ENCODE data around the gene ACTG2. TPM values are rescaled to one million over a fixed set of nuclear protein-coding genes. Genes with fewer than 3 reads are reported as not detected.
A peak's percentile ranks its signal among the peaks of the same experiment; 100 is the strongest.

ACTG2 gene
- total RNA-seq, 6 experiments from 2014 or later: 0.17 to 2.3 (median 2.1) TPM

DNA sequence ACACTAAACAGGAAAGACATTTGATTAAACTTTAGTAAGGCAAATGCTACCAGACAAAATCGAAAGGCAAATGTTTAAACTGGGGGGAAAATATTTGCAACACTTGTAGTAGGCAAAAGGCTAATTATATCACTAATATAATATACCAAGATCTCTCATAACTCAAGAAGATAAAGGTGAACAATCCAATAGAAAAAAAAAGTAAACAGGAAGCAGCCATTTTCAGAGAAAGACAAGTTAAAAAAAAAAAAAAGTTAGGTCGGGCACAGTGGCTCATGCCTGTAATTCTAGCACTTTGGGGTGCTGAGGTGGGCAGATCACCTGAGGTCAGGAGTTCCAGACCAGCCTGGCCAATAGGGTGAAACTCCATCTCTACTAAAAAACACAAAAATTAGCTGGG lies 4.4 kb upstream of the ACTG2 start:
- no peak overlapping the region for H3K4me3 Mint-ChIP-seq
- H3K4me1 Mint-ChIP-seq (ENCODE audit: low read depth): peaks cover 17% of the 10 kb centered on the region
- no peaks in the 10 kb centered on the region for H3K9me3 Mint-ChIP-seq
- peaks cover 36% of the 10 kb centered on the region for H3K27me3 Mint-ChIP-seq (ENCODE audit: insufficient read depth)
- TF ChIP-seq, protein P1, sequence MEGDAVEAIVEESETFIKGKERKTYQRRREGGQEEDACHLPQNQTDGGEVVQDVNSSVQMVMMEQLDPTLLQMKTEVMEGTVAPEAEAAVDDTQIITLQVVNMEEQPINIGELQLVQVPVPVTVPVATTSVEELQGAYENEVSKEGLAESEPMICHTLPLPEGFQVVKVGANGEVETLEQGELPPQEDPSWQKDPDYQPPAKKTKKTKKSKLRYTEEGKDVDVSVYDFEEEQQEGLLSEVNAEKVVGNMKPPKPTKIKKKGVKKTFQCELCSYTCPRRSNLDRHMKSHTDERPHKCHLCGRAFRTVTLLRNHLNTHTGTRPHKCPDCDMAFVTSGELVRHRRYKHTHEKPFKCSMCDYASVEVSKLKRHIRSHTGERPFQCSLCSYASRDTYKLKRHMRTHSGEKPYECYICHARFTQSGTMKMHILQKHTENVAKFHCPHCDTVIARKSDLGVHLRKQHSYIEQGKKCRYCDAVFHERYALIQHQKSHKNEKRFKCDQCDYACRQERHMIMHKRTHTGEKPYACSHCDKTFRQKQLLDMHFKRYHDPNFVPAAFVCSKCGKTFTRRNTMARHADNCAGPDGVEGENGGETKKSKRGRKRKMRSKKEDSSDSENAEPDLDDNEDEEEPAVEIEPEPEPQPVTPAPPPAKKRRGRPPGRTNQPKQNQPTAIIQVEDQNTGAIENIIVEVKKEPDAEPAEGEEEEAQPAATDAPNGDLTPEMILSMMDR (IDR thresholded peaks at IDR 0.05): no peak
- H3K36me3 Mint-ChIP-seq (ENCODE audit: low read depth): no peaks in the 10 kb centered on the region
- DNase-seq: no peak
- no peak overlapping the region for H3K27ac Mint-ChIP-seq

DNA sequence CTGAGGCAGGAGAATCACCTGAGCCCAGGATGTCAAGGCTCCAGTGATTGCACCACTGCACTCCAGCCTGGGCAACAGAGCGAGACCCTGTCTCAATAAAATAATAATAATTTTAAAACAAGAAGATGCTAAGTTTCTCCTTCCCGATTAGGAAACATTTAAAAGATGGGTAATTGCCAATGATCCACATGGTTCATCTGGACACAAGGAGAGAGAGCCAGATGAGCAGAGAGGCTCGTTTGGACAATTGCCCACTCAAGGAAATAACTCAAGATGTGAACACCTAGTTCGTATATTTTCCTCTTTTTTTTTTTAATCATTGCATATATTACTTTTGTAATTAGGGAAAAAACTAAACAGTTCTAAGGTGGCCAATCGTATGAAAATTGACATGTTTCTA lies 3.6 kb upstream of the ACTG2 start:
- Mint-ChIP-seq H3K4me1 (ENCODE audit: low read depth) (peaks cover 17% of the 10 kb centered on the region), H3K27ac (no peak overlapping the region), H3K9me3 (no peaks in the 10 kb centered on the region), H3K4me3 (no peak overlapping the region), H3K36me3 (ENCODE audit: low read depth) (no peaks in the 10 kb centered on the region), H3K27me3 (ENCODE audit: insufficient read depth) (peaks cover 37% of the 10 kb centered on the region)
- DNase-seq: no peak
- TF ChIP-seq, protein P1 (IDR thresholded peaks at IDR 0.05): no peak

DNA sequence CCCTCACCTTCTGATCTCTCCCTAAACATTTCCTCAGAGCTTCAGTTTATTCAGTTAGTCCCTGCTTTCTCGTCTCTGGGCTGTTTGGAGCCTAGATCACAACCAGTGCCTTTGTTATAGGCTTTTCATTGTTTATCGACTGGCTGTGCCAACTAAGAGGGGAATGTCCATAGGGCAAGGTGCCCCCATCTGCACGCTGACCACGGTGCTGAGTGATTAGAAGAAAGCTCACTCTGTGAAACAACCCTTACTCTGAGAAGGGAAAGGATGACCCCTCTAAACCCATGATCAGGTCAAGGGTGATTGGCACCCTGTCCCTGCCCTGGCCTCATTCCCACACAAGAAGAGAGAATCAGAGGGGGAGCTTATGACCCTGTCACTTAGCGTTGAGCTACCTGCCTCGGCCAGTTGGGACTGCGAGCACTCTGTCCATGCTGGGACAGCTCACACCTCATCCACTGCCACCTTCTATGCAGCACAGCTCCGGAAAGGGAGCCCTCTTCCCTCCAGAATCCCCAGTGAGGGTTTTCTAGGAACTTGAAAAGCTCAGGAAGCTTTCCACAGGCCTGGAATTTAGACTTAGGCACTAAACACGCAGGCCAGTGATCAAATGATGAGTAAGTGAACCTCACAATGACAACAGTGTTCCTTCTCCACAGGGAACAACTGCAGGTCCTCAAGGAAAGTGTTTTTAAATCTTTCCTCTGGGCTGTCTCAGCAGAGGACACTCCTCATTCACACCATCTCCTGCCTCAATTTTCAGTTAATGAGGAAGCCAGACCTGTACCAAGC lies 2.3 kb upstream of the ACTG2 start:
- H3K4me3 Mint-ChIP-seq: no peak overlapping the region
- no peak overlapping the region for H3K27ac Mint-ChIP-seq
- no peaks in the 10 kb centered on the region for H3K9me3 Mint-ChIP-seq
- DNase-seq: peak; percentile 9
- peaks cover 17% of the 10 kb centered on the region for H3K4me1 Mint-ChIP-seq (ENCODE audit: low read depth)
- H3K27me3 Mint-ChIP-seq (ENCODE audit: insufficient read depth): peaks cover 44% of the 10 kb centered on the region
- H3K36me3 Mint-ChIP-seq (ENCODE audit: low read depth): no peaks in the 10 kb centered on the region
- TF ChIP-seq, protein P1 (IDR thresholded peaks at IDR 0.05): no peak

DNA sequence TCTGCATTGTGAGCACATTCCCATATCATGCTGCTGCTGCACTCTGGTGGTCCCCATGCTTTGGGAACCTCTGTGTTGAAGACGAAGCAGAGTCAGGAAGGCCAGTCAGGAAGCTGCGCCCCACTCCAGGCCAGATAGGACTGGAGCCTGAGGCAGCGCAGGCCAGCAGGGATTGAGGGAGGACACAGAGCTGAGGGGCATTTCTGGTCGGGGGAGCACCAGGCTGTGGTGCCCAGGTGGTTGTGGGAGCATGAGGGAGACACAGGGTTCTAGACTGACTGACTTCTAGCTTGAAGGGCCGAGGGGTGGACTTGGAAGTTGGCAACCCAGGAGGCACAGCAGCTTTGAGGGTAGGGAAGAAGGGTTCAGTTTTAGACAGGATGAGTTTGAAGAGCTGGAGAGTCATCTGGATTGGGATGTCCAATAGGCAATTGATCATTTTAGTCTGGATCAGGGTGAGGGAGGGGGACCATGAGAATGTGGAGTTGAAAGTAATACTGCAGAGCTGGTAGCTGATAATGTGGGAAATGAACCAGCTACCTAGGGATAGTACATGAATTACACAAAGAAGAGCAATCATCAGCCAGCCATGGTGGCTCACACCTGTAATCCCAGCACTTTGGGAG lies 1.4 kb upstream of the ACTG2 start:
- DNase-seq: no peak
- Mint-ChIP-seq H3K36me3 (ENCODE audit: low read depth) (no peaks in the 10 kb centered on the region), H3K9me3 (no peaks in the 10 kb centered on the region), H3K27ac (no peak overlapping the region), H3K27me3 (ENCODE audit: insufficient read depth) (peaks cover 50% of the 10 kb centered on the region), H3K4me3 (no peak overlapping the region), H3K4me1 (ENCODE audit: low read depth) (peaks cover 21% of the 10 kb centered on the region)
- TF ChIP-seq, protein P1 (IDR thresholded peaks at IDR 0.05): no peak

DNA sequence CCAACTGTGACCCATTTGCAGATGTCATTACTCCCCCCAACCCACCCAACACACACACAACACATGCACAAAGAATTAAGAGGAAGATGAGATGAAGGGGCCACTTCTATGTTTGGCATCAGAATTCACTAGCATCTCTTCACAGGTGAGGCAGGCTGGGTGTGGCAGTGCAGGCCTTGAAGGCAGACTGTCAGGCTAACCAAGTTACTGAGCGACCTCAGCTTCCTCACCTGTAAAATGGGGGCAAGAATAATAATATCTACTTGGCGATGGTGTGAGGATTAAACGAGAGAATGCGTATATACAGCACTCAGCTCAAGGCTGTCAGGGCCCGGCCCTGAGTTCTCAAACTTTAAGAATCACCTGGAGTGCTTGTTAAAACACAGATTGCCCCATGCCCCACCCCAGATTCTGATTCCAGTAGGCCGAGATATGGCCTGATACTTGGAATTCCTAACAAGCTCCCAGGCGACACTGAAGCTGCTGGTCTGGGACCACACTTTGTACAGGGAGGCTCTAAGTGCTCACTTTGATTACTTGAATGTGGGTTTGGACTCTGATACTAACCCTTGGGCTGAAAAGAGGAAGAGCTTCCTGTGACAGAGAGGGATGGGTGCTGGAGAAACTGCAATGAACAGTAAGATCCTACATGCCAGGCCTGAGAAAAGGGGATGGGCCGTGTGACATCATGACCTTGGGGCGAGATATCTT lies 1.1 kb downstream of the ACTG2 start:
- Mint-ChIP-seq H3K27ac (no peak overlapping the region), H3K36me3 (ENCODE audit: low read depth) (no peaks in the 10 kb centered on the region), H3K4me3 (no peak overlapping the region), H3K4me1 (ENCODE audit: low read depth) (peaks cover 23% of the 10 kb centered on the region), H3K9me3 (no peaks in the 10 kb centered on the region), H3K27me3 (ENCODE audit: insufficient read depth) (peaks cover 46% of the 10 kb centered on the region)
- TF ChIP-seq, protein P1 (IDR thresholded peaks at IDR 0.05): no peak
- DNase-seq: no peak

All from HFFc6 (cell line).